ENCODE results near the gene ITPRIP.

Gene ITPRIP

DNA sequence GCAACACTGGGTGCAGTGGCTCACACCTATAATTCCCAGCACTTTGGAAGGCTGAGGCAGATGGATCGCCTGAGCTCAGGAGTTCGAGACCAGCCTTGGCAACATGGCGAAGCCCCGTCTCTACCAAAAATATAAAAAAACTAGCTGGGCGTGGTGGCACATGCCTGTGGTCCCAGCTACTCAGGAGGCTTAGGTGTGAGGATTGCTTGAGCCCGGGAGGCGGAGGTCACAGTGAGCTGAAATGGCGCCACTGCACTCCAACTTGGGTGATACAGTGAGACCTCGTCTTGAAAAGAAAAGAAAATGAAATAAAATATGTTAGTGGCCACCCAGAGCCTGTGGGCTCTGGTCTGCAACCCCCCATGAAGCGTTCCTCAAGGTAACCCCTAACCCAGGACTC is 13.3 kb downstream of the ITPRIP start:
- DNase-seq: no peak

DNA sequence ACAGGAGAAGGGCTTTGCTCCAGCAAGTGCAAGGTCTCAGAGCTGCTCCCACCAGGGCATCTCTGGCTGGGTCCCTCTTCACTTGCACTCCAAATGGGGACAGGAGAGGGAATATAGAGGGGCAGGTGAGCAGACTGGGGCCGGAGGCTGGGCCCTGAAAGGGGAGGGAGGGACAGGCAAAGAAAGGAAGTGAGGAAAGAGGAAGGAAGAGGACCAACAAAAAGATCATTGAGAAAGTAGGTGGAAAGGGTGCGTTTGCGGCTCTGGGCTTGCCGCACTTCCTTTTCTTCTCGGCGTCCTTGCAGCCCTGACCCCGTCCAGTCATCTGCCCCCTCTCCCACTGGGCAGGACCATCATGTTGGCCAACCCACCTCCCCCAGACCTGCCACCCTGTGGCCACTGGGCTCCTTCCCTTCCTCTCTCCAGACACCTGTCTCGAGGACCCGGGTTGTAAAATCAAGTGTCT is 14.0 kb downstream of the ITPRIP start:
- peak; percentile 13 for DNase-seq

DNA sequence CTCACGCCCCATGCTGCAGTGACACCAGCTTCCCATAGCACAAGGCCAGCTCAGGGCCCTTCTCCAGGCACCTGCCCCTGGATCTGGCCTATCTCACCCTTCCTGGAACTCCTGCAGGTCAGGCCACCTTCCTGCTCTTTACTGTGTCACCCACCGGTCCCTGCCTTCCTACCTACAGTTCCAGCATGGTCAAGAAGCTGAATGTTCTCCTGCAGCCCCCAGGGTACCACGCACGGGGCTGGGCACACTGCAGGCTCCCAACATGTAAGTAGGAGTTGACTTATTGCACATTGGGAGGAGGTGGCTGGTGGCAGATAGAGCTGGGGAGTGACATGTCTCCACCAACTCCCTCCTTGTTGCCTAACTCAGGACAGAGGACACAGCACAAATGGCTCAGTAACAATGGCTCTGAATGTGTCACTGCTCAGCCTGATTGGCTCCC is 14.5 kb downstream of the ITPRIP start:
- no peak for DNase-seq

GRCh38 chr10:104323085-104323484 is 15.2 kb downstream of the ITPRIP start:
- no peak for DNase-seq

GRCh38 chr10:104322416-104322782 is 15.9 kb downstream of the ITPRIP start:
- no peak for DNase-seq

- no peak for DNase-seq
These were observed 16.4 kb downstream of the ITPRIP start for GRCh38 chr10:104321725-104322415.

DNA sequence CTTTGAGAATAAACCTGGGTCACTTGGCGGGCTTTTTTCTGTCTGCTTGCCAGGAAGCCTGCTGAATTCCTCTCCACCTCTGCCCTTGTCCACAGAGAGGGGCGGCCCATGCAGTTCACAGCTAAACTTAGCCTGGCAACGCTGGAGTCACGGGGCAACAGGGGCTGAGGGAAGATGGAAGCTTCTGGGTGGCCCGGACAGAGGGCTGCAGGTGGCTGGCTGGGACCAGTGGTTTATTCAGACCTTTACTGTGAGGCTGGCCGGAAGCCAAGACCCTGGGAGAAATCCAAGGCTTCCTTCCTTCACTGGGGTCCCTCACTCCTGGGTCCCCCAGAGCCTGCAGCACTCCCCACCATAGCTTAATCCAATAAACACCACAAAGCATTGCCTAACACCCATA is 17.0 kb downstream of the ITPRIP start:
- DNase-seq: no peak

GRCh38 chr10:104318810-104319741 is 19.2 kb downstream of the ITPRIP start:
- no peak for DNase-seq

GRCh38 chr10:104318326-104318725 is 19.9 kb downstream of the ITPRIP start:
- no peak for DNase-seq

GRCh38 chr10:104317726-104318299 is 20.5 kb downstream of the ITPRIP start:
- DNase-seq: no peak

GRCh38 chr10:104317269-104317710 is 21.0 kb downstream of the ITPRIP start:
- DNase-seq: no peak

DNA sequence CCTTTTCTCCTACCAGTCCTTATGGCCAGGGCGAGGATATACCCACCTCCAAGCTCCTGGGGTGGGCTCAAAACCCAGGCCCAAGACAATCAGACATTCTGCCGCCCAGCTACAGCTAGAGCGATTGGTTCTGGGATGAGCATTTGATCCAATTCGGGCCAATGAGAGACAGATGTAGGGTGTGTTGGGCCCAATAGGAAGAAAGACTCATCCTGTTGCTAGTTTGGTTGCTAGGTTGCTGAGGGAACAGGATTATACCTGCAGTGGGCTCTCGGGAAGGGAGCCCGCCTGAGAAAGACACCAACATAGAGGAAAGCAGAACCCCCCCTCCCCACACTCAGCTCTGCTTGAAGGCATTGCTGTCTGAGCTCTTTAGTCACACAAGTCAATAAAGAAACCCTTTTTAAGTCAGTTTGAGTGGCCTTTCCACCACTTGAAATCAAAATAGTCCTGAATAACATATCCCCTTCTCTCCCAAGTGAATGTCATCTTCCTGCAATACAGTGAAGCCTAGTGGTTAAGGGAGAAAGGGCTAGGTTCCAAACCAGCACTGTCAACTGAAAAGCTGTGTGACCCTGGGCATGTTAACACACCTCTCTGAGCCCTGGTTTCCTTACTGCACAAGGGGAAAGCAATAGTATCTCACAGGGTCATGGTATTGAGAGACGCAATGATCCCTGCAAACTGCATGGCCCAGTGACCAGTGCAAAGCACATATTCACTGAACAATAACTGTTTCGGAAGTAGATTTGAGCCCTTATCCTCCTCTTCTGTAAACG is 21.8 kb downstream of the ITPRIP start:
- DNase-seq: no peak

DNA sequence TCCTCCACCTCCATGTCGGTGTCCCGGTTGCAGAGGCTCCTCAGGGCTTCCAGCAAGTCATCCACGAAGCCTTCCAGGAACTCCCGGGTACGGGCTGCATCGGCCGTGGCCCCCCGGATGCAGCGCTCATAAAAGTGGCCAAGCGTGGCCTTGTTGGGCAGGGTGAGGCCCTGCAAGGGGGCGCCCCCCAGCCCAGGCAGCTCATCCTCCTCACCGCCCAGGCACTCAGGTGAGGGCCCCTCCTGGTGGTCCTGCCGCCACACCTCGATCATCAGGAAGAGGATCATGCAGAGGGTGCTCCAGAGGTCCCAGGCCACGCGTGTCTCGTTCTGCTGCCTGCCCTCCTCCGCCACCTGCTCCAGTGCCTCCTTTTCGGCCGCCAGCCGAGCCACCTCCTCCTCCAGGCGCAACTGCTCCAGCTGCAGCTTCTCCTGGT is 22.8 kb downstream of the ITPRIP start:
- DNase-seq: no peak

GRCh38 chr10:104314591-104315485 is 23.4 kb downstream of the ITPRIP start:
- no peak for DNase-seq

DNA sequence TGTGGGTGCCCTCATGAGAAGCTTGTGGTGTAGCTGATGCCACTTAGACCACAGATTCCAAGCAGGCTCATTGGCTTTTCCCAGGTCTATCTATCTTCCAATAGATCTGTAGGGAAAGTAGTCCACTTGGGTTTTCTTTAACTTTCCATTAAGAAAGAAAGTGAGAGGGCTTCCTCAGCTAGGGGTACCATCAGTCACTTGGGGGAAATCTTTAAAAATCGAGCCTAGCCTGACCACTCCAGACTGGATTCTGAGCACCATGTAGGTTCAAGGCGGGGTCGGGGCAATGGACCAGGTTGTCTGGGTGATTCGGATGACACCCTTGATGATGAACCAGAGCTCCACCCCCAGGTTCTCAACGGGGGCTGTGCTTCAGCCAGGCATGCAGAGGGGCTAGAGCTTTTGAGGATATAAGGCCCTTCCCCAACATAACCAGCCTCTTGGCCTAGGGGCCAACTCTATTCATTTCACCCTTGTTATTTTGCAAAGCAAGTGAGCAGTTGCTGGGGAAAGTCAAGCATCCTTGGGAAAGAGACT is 27.0 kb downstream of the ITPRIP start:
- DNase-seq: no peak

DNA sequence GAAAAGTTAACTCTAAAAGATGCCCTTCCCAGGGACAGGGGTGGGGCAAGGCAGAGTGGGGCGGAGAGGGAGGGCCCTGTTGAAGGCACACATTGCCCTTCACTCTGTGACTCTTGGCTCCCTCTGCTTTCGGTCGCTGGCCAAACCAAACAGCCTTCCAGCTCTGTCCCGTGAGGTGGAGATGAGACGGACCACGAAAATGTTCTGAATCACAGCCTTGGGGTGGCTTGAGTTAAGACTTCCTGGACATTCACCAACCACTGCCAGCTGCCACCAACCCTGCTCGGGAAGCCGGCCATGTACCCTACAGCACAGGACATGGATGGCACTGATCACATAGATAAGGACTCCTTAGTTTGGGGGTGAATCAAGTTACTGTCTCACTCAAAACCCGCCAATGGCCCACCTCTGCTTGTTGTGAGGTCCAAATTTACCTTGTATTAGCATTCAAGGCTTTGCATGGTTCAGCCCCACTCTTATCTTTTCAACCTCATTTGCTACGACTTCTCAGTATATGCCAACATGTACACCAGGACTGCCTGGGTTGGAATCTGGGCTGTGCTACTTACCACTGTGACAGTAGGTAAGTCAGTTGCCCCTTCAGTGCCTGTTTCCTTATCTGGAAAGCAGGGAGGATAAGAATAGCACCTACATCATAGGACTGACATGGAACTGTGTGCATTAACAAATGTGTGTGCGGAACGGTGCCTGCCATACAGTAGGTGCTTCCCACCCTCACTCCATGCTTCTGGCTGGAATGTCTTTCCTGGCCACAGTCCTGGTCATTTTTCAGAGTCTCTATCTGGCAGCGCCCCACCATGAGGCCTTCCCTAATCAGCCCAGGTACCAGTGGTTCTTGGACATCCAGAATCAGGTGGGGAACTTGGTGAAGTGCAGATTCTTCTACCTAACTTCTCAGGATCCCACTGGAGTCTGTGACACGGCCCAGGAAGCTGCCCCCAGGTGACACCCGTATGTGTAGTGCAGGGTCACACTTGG is 28.0 kb downstream of the ITPRIP start:
- no peak for DNase-seq

DNA sequence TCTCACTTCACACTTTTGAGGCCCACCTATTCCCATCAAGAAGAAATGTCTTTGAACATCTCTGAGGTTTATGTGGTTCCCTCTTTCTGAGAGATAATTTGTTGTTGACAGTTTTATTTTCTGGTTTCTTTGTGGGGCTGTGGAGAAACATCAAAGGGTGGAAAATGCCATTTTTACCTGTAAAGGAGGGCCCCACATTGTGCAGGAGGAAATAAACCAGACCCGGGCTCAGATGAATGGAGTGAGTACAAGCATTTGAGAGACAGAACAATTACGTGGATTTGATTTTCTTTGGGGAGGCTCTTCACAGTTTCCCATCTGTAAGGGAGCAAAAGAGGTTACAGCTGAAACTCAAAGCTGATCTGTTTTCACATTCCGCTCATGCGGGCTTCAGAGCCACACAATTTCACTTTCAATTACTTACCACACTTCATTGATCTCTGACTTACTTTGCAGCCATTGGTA is 29.8 kb downstream of the ITPRIP start:
- DNase-seq: no peak

DNA sequence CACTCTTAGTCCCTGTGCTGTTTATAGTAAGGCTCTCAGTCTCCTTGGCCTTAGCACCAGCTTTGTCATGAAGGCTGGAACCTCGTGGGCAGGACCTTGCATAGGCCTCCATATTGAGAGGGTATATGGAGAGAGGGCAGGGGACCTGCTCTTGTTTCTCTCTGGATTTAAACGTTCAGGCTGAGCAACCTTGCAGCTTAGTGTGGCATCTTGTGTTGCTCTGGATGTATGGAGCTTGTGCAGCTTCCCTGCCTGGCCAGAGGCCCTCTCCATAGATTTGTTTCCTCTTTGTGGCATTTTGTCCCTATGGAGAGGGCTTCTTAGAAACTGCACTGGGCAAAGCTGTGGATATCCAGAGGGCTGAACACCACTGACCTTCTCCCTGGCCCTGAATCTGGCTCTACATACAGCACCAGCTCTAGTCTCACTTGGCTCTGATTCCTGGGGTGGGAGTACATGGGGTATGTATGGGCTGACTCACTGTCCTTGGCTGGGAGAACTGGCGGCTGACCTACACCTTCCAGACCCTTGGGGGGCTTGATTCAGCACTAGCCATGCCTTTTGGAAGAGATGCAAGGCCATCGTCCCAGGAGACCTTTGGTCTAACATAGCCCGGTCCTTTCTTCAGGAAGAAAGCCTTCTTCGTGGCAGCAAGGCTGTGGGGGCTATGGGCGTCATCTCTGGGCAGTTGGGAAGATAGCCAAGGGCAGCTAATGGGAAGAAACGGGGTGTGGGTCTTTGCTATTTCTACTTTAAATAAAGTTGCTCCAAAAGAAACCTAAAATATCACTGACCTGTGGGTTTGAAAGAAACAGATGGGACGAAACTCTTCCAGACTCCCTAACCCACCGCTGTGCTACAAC is 30.5 kb downstream of the ITPRIP start:
- DNase-seq: no peak

DNA sequence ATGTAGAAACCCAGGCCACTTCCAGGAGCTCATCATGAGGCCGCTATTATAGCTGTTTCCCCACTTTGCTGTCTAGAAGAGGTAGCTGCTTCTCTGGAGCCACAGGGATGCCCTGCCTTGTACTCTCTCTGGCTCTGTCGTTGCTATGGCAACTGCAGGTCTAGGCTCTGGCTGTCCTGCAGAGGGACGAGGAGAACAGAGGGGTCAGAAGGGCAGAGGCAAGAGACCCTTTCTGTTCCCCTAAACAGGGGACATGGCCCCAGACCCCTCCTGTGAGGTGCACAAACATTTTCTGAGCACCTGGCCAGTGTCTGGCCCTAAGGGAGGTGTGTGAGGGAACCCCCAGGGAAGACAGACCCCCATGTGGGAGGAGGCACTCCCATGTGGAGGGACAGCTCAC is 31.4 kb downstream of the ITPRIP start:
- no peak for DNase-seq
